ENCODE results near the gene PPP4R3A. TPM values are rescaled to one million over a fixed set of nuclear protein-coding genes. Genes with fewer than 3 reads are reported as not detected.
"Not testable (repeated sequence)": the region's sequence is repeated elsewhere in the genome, so short reads cannot be mapped to it uniquely, and the experiment has no call there.

PPP4R3A gene
- total RNA-seq, 1 donor from 2014 or later = 141 TPM

DNA sequence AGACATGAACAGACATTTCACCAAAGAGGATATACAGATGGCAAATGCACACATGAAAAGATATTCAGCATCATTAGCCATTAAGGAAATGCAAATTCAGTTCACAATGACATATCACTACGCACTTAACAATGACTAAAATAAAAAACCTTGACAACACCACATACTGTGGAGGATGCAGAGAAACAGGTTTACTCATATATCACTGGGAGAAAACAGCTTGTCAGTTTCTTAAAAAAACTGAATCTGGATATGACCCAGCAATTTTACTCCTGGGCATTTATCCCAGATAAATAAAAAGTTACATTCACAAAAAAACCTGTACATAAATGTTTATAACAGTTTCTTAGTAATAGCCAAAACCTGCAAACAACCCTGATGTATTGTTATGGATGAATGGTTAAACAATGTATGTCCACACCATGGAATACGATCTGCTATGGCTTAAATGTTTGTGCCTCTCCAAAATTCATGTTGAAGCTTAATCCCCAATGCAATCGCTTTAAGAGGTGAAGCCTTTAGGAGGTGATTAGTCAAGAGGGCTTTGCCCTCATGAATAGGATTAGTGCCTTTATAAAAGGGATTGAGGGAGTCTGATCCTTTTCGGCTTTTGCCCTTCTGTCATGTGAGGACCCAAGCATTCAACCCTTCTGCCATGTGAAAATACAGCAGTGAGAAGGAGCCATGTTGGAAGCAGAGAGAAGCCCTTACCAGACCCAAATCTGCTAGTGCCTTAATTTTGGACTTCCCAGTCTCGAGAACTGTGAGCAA, 36.0 kb upstream of the PPP4R3A start:
- intact Hi-C loops (cut with micrococcal nuclease) = no loop called here
- no peak for ATAC-seq (ENCODE audit: low read depth)
- H3K36me3 Mint-ChIP-seq (ENCODE audit: low read depth) = no peaks in the 10 kb centered on the region
- H3K9me3 Mint-ChIP-seq = peaks cover 15% of the 10 kb centered on the region
- ChIA-PET POLR2A (no interaction called here), CTCF (no interaction called here)
- H3K4me1 Mint-ChIP-seq = no peaks in the 10 kb centered on the region
- TF ChIP-seq, protein P1, sequence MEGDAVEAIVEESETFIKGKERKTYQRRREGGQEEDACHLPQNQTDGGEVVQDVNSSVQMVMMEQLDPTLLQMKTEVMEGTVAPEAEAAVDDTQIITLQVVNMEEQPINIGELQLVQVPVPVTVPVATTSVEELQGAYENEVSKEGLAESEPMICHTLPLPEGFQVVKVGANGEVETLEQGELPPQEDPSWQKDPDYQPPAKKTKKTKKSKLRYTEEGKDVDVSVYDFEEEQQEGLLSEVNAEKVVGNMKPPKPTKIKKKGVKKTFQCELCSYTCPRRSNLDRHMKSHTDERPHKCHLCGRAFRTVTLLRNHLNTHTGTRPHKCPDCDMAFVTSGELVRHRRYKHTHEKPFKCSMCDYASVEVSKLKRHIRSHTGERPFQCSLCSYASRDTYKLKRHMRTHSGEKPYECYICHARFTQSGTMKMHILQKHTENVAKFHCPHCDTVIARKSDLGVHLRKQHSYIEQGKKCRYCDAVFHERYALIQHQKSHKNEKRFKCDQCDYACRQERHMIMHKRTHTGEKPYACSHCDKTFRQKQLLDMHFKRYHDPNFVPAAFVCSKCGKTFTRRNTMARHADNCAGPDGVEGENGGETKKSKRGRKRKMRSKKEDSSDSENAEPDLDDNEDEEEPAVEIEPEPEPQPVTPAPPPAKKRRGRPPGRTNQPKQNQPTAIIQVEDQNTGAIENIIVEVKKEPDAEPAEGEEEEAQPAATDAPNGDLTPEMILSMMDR (IDR thresholded peaks at IDR 0.05) = no peak
- no peak for DNase-seq
- H3K27me3 Mint-ChIP-seq = peaks cover 3% of the 10 kb centered on the region
- no peak overlapping the region for H3K4me3 Mint-ChIP-seq
- no peak overlapping the region for H3K27ac Mint-ChIP-seq

DNA sequence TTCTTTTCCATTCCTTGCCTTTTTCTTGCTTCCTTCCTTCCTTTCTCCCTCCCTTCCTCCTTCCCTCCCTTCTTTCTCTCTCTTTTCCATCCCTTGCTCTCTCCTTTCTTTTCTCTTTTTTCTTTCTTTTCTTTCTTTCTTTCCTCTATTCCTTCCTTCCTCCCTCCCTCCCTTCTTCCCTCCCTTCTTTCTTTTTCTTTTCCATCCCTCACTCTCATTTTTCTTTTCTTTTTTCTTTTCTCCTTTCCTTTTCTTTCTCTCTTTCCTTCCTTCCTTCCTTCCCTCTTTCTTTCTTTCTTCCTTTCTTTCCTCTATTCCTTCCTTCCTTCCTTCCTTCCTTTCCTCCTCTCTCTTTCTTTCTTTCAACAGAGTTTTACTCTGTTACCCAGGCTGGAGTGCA, 35.1 kb upstream of the PPP4R3A start:
- Mint-ChIP-seq H3K27ac (no peak overlapping the region), H3K9me3 (peaks cover 15% of the 10 kb centered on the region), H3K27me3 (peaks cover 3% of the 10 kb centered on the region), H3K36me3 (ENCODE audit: low read depth) (no peaks in the 10 kb centered on the region), H3K4me1 (no peaks in the 10 kb centered on the region), H3K4me3 (no peak overlapping the region)
- TF ChIP-seq, protein P1 (IDR thresholded peaks at IDR 0.05) = no peak
- POLR2A ChIA-PET = interaction anchor here (0.7 kb wide), 1 partner anchor 29 kb away, joined by 3 read pairs; no protein-coding TSS in a partner anchor
- CTCF ChIA-PET = no interaction called here
- ATAC-seq (ENCODE audit: low read depth) = no peak
- DNase-seq = no peak
- intact Hi-C loops (cut with micrococcal nuclease) = no loop called here

DNA sequence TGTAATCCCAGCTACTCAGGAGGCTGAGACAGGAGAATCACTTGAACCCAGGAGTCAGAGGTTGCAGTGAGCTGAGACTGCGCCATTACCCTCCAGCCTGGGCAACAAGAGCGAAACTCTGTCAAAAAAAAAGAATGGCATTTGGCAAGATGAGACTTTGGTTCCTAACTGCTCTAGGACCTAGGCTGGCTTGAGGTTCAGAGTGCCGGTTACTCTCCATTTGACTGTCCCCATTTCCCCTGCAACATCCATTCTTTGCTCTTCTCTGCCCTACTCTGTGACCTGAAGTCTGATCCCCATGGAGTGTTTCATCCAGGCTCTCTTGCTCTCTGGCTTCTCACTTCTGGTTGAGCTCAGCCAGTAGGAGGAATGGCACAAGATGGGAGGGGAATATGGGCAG, 26.2 kb upstream of the PPP4R3A start:
- Mint-ChIP-seq H3K27me3 (peaks cover 20% of the 10 kb centered on the region), H3K4me1 (no peaks in the 10 kb centered on the region), H3K36me3 (ENCODE audit: low read depth) (no peaks in the 10 kb centered on the region), H3K4me3 (no peak overlapping the region), H3K9me3 (peaks cover under 1% of the 10 kb centered on the region), H3K27ac (no peak overlapping the region)
- no peak for ATAC-seq (ENCODE audit: low read depth)
- CTCF ChIA-PET = no interaction called here
- POLR2A ChIA-PET = no interaction called here
- intact Hi-C loops (cut with micrococcal nuclease) = no loop called here
- TF ChIP-seq, protein P1 (IDR thresholded peaks at IDR 0.05) = no peak
- no peak for DNase-seq

DNA sequence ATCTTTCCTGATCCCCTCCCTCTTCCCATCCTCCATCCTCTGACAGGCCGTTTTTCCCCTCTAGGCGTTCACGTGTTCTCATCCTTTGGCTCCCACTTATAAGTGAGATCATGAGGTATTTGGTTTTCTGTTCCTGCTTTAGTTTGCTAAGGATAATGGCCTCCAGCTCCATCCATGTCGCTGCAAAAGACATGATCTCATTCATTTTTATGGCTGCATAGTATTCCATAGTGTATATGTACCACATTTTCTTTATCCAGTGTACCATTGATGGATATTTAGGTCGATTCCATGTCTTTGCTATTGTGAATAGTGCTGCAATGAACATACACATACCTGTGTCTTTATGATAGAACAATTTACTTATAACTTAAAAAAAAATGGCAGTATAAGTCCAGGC, 23.9 kb upstream of the PPP4R3A start:
- POLR2A ChIA-PET; CTCF ChIA-PET; H3K4me3 Mint-ChIP-seq; DNase-seq; H3K27ac Mint-ChIP-seq; H3K4me1 Mint-ChIP-seq; ATAC-seq (ENCODE audit: low read depth); intact Hi-C loops (cut with micrococcal nuclease); H3K9me3 Mint-ChIP-seq; H3K36me3 Mint-ChIP-seq (ENCODE audit: low read depth): not testable (repeated sequence)
- H3K27me3 Mint-ChIP-seq = peaks cover 20% of the 10 kb centered on the region

DNA sequence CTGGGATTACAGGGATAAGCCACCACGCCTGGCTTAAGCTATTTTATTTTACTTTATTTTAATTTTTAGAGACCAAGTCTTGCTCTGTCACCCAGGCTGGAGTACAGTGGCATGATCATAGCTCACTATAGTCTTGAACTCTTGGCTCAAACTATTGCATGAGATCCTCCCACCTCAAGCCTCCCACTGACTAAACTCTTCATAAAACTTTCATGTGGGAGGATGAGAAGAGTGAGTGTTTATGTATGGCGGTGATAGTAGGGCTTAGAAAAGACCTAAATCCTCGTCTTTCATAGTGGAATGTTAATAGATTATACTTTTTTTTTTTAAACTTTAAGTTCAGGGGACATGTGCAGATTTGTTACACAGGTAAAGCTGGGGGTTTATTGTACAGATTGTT, 23.5 kb upstream of the PPP4R3A start:
- Mint-ChIP-seq H3K4me3 (no peak overlapping the region), H3K9me3 (no peaks in the 10 kb centered on the region), H3K4me1 (no peaks in the 10 kb centered on the region), H3K27ac (no peak overlapping the region), H3K27me3 (peaks cover 20% of the 10 kb centered on the region), H3K36me3 (ENCODE audit: low read depth) (no peaks in the 10 kb centered on the region)
- DNase-seq (no peak), ATAC-seq (ENCODE audit: low read depth) (no peak)
- intact Hi-C loops (cut with micrococcal nuclease) = no loop called here
- ChIA-PET CTCF (no interaction called here), POLR2A (no interaction called here)
- TF ChIP-seq, protein P1 (IDR thresholded peaks at IDR 0.05) = no peak

DNA sequence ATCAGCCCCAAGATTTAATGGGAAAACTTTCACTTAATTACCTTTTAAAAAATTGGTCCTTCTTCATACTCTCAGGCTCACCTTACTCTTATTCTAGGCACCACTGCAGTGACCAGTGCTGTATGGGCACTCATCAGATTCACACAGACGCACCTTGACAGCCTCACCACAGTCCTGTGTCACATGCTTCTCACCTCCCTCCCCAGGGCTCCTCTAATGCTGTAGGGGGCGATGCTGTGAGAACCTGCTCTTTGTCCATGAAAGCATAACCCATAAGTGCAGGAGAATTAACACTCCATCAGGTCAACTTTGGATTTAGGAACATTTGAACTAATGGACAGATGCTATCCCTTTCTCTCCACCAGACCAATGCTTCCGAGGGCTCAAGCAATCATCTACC, 13.9 kb upstream of the PPP4R3A start:
- TF ChIP-seq, protein P1 (IDR thresholded peaks at IDR 0.05) = no peak
- no peak overlapping the region for H3K4me3 Mint-ChIP-seq
- POLR2A ChIA-PET = no interaction called here

More for the DNA sequence above, 13.9 kb upstream of the PPP4R3A start:
- no peaks in the 10 kb centered on the region for H3K4me1 Mint-ChIP-seq
- ATAC-seq (ENCODE audit: low read depth) (no peak), DNase-seq (no peak)
- CTCF ChIA-PET = no interaction called here
- H3K36me3 Mint-ChIP-seq (ENCODE audit: low read depth) = no peaks in the 10 kb centered on the region
- H3K27ac Mint-ChIP-seq = no peak overlapping the region
- H3K9me3 Mint-ChIP-seq = no peaks in the 10 kb centered on the region
- H3K27me3 Mint-ChIP-seq = peaks cover 2% of the 10 kb centered on the region
- intact Hi-C loops (cut with micrococcal nuclease) = no loop called here

Measured in activated B cell treated with CpG ODN at 0.5 μM for 24 hours (primary cell).